HepG2 (cell line): ENCODE results near the gene TMEM178A. TPM values are rescaled to one million over a fixed set of nuclear protein-coding genes. Genes with fewer than 3 reads are reported as not detected.

Source experiments
- ATAC-seq: fragments of 200-7000 bp; cut with Tn5 transposase; 3 replicates; pipeline ENCODE4 v1.9.1; 2020; ENCODE audit warnings: mild to moderate bottlenecking, moderate library complexity
- BruUV-seq: library from RNA; stranded (reverse); fragments of 400-500 nt; replicated peaks from 2 replicates; lab custom pipeline; 2021; lab: Mats Ljungman, UMichigan
- CTCF ChIA-PET: fragments of 300-600 bp; formaldehyde crosslinking; extraction: SDS; loops from one replicate; lab custom pipeline; 2021; ENCODE audit warnings: low total read pairs, inconsistent platforms, low intra/inter-chr PET ratio; lab: Yijun Ruan, JAX
- POLR2A ChIA-PET: fragments of 350-600 bp; sonication (Branson Sonifier 250); formaldehyde crosslinking; loops from one replicate; lab custom pipeline; 2020; ENCODE audit warnings: antibody characterized with exemption, inconsistent platforms; lab: Yijun Ruan, JAX
- DNase-seq: peaks from one replicate; pipeline ENCODE4 v3.0.0-alpha.2; 2015; ENCODE audit warnings: low spot score
- FAIRE-seq: peaks from 3 replicates; lab custom pipeline; 2011; peaks lifted over from hg19 to GRCh38; lab: Jason Lieb, UNC
- H2AFZ ChIP-seq: one replicate; pipeline ENCODE4 v1.6.1; 2011; ENCODE audit warnings: low read length, inconsistent platforms
- H3K27ac ChIP-seq: fragments of 300-600 bp; 3 replicates; pipeline ENCODE4 v1.8.0; 2011; ENCODE audit warnings: mixed run types, mild to moderate bottlenecking, mixed read lengths, low read length, inconsistent platforms; ENCODE audit not compliant: insufficient read depth; ENCODE audit errors: extremely low read length
- H3K27me3 ChIP-seq, 2 experiments: fragments of 200-600 bp in 1 of 2; 2 replicates in 1 of 2; 3 replicates in 1 of 2; pipeline versions ENCODE4 v1.6.0 to v1.8.0; 2011; ENCODE audit warnings: low read length in 2 of 2, mild to moderate bottlenecking in 2 of 2, moderate library complexity in 2 of 2, inconsistent platforms in 1 of 2; ENCODE audit not compliant: insufficient read depth in 2 of 2, control insufficient read depth in 1 of 2
- H3K36me3 ChIP-seq, 2 experiments: fragments of 200-600 bp in 1 of 2; replicated peaks in 1 of 2; 2 replicates in 1 of 2; 3 replicates in 1 of 2; pipeline versions ENCODE4 v1.5.1 to v1.8.0; 2011; ENCODE audit warnings: low read length in 2 of 2, inconsistent platforms in 1 of 2; ENCODE audit not compliant: insufficient read depth in 2 of 2, control insufficient read depth in 1 of 2
- H3K4me1 ChIP-seq: 2 replicates; pipeline ENCODE4 v1.5.1; 2012; ENCODE audit warnings: low read length, inconsistent platforms; ENCODE audit not compliant: insufficient read depth
- H3K4me2 ChIP-seq: 2 replicates; pipeline ENCODE4 v1.6.0; 2011; ENCODE audit warnings: low read depth, low read length, inconsistent platforms
- H3K4me3 ChIP-seq, 3 experiments: fragments of 200-600 bp in 1 of 3; sonication (generic), shearing (Covaris generic) in 1 of 3; replicated peaks in 1 of 3; 2 replicates each; pipeline ENCODE4 v1.5.1; 2011 to 2016; ENCODE audit warnings: low read length in 3 of 3, inconsistent platforms in 2 of 3, low read depth in 2 of 3, mild to moderate bottlenecking in 2 of 3, control low read depth in 1 of 3, mixed read lengths in 1 of 3; ENCODE audit not compliant: insufficient read depth in 1 of 3
- H3K79me2 ChIP-seq: one replicate; pipeline ENCODE4 v1.6.1; 2011; ENCODE audit warnings: low read length, inconsistent platforms; ENCODE audit not compliant: insufficient read depth
- H3K9ac ChIP-seq: 2 replicates; pipeline ENCODE4 v1.6.0; 2011; ENCODE audit warnings: mild to moderate bottlenecking, low read depth, low read length, inconsistent platforms; ENCODE audit not compliant: insufficient read depth
- H3K9me3 ChIP-seq: 2 replicates; pipeline ENCODE4 v1.5.1; 2012; ENCODE audit warnings: mild to moderate bottlenecking, low read length
- H4K20me1 ChIP-seq: 2 replicates; pipeline ENCODE4 v1.6.0; 2011; ENCODE audit warnings: inconsistent platforms, mild to moderate bottlenecking, low read length, moderate library complexity; ENCODE audit not compliant: insufficient read depth
- ZNF709 ChIP-seq: sonication (generic); formaldehyde crosslinking; IDR thresholded peaks from 2 replicates; pipeline ENCODE4 v1.5.0; 2020; ENCODE audit warnings: mild to moderate bottlenecking, missing genetic modification reagents
- ZNF761 ChIP-seq: sonication (generic); formaldehyde crosslinking; conservative IDR thresholded peaks from 2 replicates; pipeline ENCODE4 v1.4.0; 2020; ENCODE audit warnings: mild to moderate bottlenecking, missing genetic modification reagents
- ZSCAN25 ChIP-seq: sonication (generic); formaldehyde crosslinking; IDR thresholded peaks from 2 replicates; pipeline ENCODE4 v1.8.0; 2022; ENCODE audit warnings: mild to moderate bottlenecking, missing genetic modification reagents
- WGBS: methylation state at CpG from one replicate; pipeline ENCODE4 v1.1.6; 2017; ENCODE audit warnings: low lambda C conversion rate; 5-methylcytosine and 5-hydroxymethylcytosine counted together
- in situ Hi-C: cut with HindIII; loops from 2 replicates; pipeline ENCODE4 v1.10.0; 2017; ENCODE audit warnings: low pct_unique_long_range_greater_than_20kb; ENCODE audit not compliant: extremely low pct_ligation_motif_present
- intact Hi-C: fragments of 100-400 bp; cut with micrococcal nuclease; formaldehyde crosslinking; loops from one replicate; pipeline ENCODE4 v1.10.0; 2022; ENCODE audit not compliant: unreplicated experiment
- polyA plus RNA-seq, 8 experiments: library from polyadenylated mRNA; depleted of rRNA in 3 of 8; stranded (reverse) in 7 of 8; unstranded in 1 of 8; fragments of >200 nt; fragmentation: Illumina TruSeq in 4 of 8; extraction: Trizol in 4 of 8; gene quantifications; 2 replicates each; pipeline versions ENCODE4 v1.2.1 to v1.2.3, GENCODE V29; 2011 to 2016; ENCODE audit warnings: low read depth in 4 of 8, missing spikeins in 1 of 8, mixed read lengths in 1 of 8; ENCODE audit not compliant: insufficient read depth in 1 of 8
- total RNA-seq, 5 experiments: library from RNA; depleted of rRNA; stranded (reverse); fragments of >200 nt; fragmentation: Illumina TruSeq; extraction: Trizol; gene quantifications; 2 replicates each; pipeline ENCODE4 v1.2.3, GENCODE V29; 2016; ENCODE audit warnings: low read depth in 1 of 5
- TF ChIP-seq, protein P1 (sequence below): IDR thresholded peaks from 2 replicates; pipeline ENCODE4 v1.6.1; 2016; ENCODE audit warnings: low read depth, borderline replicate concordance
- TF ChIP-seq, protein P2 (sequence below): sonication (generic); formaldehyde crosslinking; conservative IDR thresholded peaks from 2 replicates; pipeline ENCODE4 v1.8.0; 2022; ENCODE audit warnings: mild to moderate bottlenecking, moderate library complexity, missing genetic modification reagents

TMEM178A gene
- total and polyA plus RNA-seq, 2 of the 13 experiments (the other 11 are each of a cell fraction or from before 2014, with no cell fraction given), result 0.38 to 3.3 TPM

DNA sequence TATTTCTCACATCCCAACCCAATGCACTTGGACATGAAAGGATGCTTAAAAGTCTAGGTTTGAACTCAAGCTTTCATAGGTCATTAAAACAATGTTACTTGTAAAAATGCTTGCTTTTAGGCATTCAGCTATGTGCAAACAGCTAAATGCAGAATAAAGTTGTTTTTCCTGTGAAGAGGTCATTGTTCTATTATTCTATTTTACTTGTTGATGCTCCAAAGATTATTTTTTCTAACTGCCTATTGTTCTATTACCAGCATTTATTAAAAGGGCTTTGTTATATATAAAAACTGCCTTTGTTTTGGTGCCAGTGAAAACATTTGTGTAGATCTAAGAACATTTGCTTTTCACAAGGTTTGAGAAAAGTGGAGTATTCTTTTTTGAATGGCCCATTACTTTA lies 49.4 kb downstream of the TMEM178A start (continued):
- TF ChIP-seq ZNF761 (CRISPR knock-in tag), result no peak
- TF ChIP-seq ZNF709 (CRISPR knock-in tag), result no peak
- TF ChIP-seq, protein P1, sequence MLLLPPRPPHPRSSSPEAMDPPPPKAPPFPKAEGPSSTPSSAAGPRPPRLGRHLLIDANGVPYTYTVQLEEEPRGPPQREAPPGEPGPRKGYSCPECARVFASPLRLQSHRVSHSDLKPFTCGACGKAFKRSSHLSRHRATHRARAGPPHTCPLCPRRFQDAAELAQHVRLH, result no peak
- TF ChIP-seq, all 625 proteins: peak for 0

DNA sequence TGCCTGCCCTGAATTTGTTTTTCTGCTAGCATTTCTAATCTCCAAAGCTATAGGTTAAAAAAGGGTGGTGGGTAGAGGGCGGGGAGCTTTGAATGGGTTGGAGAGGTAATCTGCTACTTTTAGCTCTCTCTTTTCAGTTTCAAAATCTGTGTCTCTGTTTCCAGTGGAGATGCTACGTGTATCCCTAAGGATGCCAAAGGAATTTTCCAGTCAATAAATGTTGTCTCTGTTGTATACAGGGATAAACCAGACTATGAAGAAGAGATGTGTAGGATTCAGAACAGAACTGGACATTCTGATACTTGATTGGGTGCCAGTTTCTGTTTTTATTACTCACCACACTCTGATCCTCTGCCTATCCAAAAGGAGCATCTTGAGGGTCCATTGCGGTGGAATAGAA lies 50.1 kb downstream of the TMEM178A start:
- Histone ChIP-seq H3K9me3 (no peaks in the 10 kb centered on the region), H2AFZ (no peak overlapping the region), H3K9ac (no peak overlapping the region), H3K4me1 (peaks cover 30% of the 10 kb centered on the region), H3K4me3 (no peak overlapping the region)
- CTCF ChIA-PET, result no interaction called here
- no peak for DNase-seq
- 34% methylated on average over 3 of the region's 3 CpGs for WGBS
- TF ChIP-seq ZSCAN25 (CRISPR knock-in tag), result no peak
- TF ChIP-seq, protein P2, sequence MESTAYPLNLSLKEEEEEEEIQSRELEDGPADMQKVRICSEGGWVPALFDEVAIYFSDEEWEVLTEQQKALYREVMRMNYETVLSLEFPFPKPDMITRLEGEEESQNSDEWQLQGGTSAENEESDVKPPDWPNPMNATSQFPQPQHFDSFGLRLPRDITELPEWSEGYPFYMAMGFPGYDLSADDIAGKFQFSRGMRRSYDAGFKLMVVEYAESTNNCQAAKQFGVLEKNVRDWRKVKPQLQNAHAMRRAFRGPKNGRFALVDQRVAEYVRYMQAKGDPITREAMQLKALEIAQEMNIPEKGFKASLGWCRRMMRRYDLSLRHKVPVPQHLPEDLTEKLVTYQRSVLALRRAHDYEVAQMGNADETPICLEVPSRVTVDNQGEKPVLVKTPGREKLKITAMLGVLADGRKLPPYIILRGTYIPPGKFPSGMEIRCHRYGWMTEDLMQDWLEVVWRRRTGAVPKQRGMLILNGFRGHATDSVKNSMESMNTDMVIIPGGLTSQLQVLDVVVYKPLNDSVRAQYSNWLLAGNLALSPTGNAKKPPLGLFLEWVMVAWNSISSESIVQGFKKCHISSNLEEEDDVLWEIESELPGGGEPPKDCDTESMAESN (CRISPR knock-in tag), result no peak
- TF ChIP-seq, all 625 proteins: peak for 0
- Histone ChIP-seq H3K4me2 (no peak overlapping the region), H4K20me1 (no peaks in the 10 kb centered on the region), H3K79me2 (no peaks in the 10 kb centered on the region), H3K36me3 (no peaks in the 10 kb centered on the region), H3K27me3 (peaks cover 2 to 40% of the 10 kb centered on the region in 2 experiments; a peak in 4 of 5 replicates), H3K27ac (no peak overlapping the region)
- intact Hi-C loops (no loop called here), in situ Hi-C loops (loop anchor here (5.0 kb wide), 1 partner anchor 204 kb away; no protein-coding TSS in a partner anchor)
- POLR2A ChIA-PET, result no interaction called here
- ATAC-seq, result no peak
- no TSS peak for BruUV-seq
- no peak for FAIRE-seq
